DND-41 (cell line): Measurements from ENCODE around the gene ATF4.

Source experiments
- EZH2 ChIP-seq: IDR thresholded peaks from 3 replicates; pipeline ENCODE4 v1.6.1; 2012; ENCODE audit warnings: borderline replicate concordance, low read depth, mild to moderate bottlenecking, moderate library complexity, low read length, inconsistent platforms; ENCODE audit not compliant: severe bottlenecking
- TF ChIP-seq, protein P1 (sequence below): IDR thresholded peaks from 2 replicates; pipeline ENCODE4 v1.5.1; 2012; ENCODE audit warnings: borderline replicate concordance, low read length, moderate library complexity, mild to moderate bottlenecking; ENCODE audit not compliant: poor library complexity, severe bottlenecking; ENCODE audit errors: extremely low read depth

- TF ChIP-seq, protein P1, sequence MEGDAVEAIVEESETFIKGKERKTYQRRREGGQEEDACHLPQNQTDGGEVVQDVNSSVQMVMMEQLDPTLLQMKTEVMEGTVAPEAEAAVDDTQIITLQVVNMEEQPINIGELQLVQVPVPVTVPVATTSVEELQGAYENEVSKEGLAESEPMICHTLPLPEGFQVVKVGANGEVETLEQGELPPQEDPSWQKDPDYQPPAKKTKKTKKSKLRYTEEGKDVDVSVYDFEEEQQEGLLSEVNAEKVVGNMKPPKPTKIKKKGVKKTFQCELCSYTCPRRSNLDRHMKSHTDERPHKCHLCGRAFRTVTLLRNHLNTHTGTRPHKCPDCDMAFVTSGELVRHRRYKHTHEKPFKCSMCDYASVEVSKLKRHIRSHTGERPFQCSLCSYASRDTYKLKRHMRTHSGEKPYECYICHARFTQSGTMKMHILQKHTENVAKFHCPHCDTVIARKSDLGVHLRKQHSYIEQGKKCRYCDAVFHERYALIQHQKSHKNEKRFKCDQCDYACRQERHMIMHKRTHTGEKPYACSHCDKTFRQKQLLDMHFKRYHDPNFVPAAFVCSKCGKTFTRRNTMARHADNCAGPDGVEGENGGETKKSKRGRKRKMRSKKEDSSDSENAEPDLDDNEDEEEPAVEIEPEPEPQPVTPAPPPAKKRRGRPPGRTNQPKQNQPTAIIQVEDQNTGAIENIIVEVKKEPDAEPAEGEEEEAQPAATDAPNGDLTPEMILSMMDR, result no peak
- TF ChIP-seq EZH2, result no peak
Observed at GRCh38 chr22:39476664-39477063, 43.7 kb upstream of the ATF4 start.
